Pancreas (tissue), 10 donors: ENCODE data around the gene PI4KB. TPM values are rescaled to one million over a fixed set of nuclear protein-coding genes. Genes with fewer than 3 reads are reported as not detected.

Experiments
- ATAC-seq, 4 donors: fragments of 200-7000 bp; cut with Tn5 transposase; one replicate each; pipeline versions ENCODE4 v1.8.0 to v1.9.1; 2020; ENCODE audit warnings: mild to moderate bottlenecking in 4 of 4, moderate library complexity in 4 of 4
- DNase-seq, 6 donors: peaks; one replicate each; pipeline ENCODE4 v3.0.0-alpha.2; 2020
- FAIRE-seq: peaks from 2 replicates; lab custom pipeline; 2012; peaks lifted over from hg19 to GRCh38; lab: Jason Lieb, UNC
- H3K27ac ChIP-seq, 4 donors: fragments of 200-600 bp; sonication (generic); 1 replicate in 3 of 4; 2 replicates in 1 of 4; pipeline versions ENCODE4 v1.5.0 to v1.8.0; 2020
- H3K27me3 ChIP-seq, 4 donors: fragments of 200-600 bp; one replicate each; pipeline ENCODE4 v1.8.0; 2021
- H3K36me3 ChIP-seq, 3 donors: fragments of 200-600 bp; sonication (generic) in 1 of 3; one replicate each; pipeline versions ENCODE4 v1.5.0 to v1.8.0; 2020 to 2021
- H3K4me1 ChIP-seq, 3 donors: fragments of 200-600 bp; one replicate each; pipeline ENCODE4 v1.8.0; 2021
- H3K4me3 ChIP-seq, 4 donors: fragments of 200-600 bp; sonication (generic) in 2 of 4; one replicate each; pipeline versions ENCODE4 v1.5.0 to v1.8.0; 2020 to 2021
- H3K9me3 ChIP-seq, 4 donors: fragments of 200-600 bp; one replicate each; pipeline ENCODE4 v1.8.0; 2021
- WGBS, 2 donors: extraction: QIAGEN DNeasy Blood & Tissue Kit; methylation state at CpG; one replicate each; pipeline ENCODE4 v1.1.7; 2013; 5-methylcytosine and 5-hydroxymethylcytosine counted together
- intact Hi-C, 3 donors: fragments of 100-400 bp; cut with DNase I; formaldehyde crosslinking; loops; one replicate each; pipeline versions ENCODE4 v1.11.1 to v1.14.2; 2022
- polyA plus RNA-seq, 2 donors: library from polyadenylated mRNA; stranded (reverse); fragments of 200-250 nt; gene quantifications; one replicate each; pipeline ENCODE4 v1.2.3, GENCODE V29; 2013
- total RNA-seq, 6 donors: library from RNA; stranded (reverse); fragmentation: NEBNext Ultra II Directional in 4 of 6; extraction: Animal tissue kit (Norgen Biotek cat#: 25700) in 4 of 6; gene quantifications; one replicate each; pipeline versions ENCODE4 v1.2.1 to v1.2.4, GENCODE V29; 2021 to 2023
- TF ChIP-seq, protein P1 (sequence below), 4 donors: fragments of 200-600 bp; sonication (generic) in 3 of 4; IDR thresholded peaks; one replicate each; pipeline versions ENCODE4 v1.5.0 to v1.8.0; 2021; ENCODE audit warnings: antibody characterized with exemption in 4 of 4
- donor health status: healthy with polysubstance abuse.
- donor health status: DM: no; HTN: no; CAD: no; lungs with moderate emphysema.
- donor health status: DM: no; HTN: no; CAD: no.
- donor health status: control.
- donor health status: control.
- donor health status: Bipolar disorder and iron deficiency.
- donor health status: DM: yes; HTN: yes; CAD: no.
- donor health status: DM: no; HTN: no; CAD: no.
- donor health status: DM: no; HTN: no; CAD: no.
- donor health status: DM: yes; HTN: yes; CAD: no.

The PI4KB gene
- total and polyA plus RNA-seq, 8 donors = 20.0 to 44.2 (median 27.7) TPM

DNA sequence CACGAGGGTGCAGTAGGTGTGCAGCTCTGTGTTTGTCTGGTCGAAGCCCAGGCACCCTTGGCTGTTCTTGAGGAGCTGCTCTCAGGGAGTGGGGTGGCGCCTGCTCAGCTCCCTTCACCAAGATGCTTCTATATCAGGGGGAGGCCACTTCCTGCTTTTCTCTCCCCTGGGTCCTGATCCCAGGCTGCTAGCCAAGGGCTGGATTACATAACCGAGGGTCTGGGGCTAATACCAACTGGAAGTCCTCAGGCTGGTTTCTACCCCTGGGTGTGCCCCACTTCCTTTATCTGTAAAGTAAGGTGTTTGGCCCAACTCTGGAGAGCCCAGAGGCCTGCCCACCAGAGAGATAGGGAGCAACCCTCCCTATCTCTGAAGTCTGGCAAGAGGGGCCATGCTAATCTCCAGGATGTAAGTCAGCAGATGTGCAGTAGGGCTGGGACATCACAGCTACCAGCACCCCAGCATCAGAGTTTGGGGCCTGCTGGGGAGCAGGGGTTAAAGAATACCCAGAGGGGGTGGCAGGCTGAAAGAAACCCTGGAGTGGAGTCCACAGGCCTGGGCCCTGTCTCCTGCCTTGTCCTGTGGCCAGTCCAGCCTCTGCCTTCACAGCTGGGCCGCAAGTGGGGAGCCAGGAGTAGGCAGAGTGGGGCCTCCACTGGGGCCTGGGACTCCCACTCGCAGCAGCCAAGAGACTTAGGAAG is 43.1 kb upstream of the PI4KB start:
- ATAC-seq (no peak), FAIRE-seq (no peak), DNase-seq (no peak)
- TF ChIP-seq, protein P1, sequence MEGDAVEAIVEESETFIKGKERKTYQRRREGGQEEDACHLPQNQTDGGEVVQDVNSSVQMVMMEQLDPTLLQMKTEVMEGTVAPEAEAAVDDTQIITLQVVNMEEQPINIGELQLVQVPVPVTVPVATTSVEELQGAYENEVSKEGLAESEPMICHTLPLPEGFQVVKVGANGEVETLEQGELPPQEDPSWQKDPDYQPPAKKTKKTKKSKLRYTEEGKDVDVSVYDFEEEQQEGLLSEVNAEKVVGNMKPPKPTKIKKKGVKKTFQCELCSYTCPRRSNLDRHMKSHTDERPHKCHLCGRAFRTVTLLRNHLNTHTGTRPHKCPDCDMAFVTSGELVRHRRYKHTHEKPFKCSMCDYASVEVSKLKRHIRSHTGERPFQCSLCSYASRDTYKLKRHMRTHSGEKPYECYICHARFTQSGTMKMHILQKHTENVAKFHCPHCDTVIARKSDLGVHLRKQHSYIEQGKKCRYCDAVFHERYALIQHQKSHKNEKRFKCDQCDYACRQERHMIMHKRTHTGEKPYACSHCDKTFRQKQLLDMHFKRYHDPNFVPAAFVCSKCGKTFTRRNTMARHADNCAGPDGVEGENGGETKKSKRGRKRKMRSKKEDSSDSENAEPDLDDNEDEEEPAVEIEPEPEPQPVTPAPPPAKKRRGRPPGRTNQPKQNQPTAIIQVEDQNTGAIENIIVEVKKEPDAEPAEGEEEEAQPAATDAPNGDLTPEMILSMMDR (IDR thresholded peaks at IDR 0.05) = no peak
- intact Hi-C loops = no loop called here
- Histone ChIP-seq H3K27me3 (no peaks in the 10 kb centered on the region), H3K9me3 (no peaks in the 10 kb centered on the region), H3K4me1 (peaks cover 13 to 21% (median 15%) of the 10 kb centered on the region in 3 donors), H3K4me3 (no peak overlapping the region), H3K36me3 (no peaks in the 10 kb centered on the region), H3K27ac (no peak overlapping the region)
- 75 to 76% methylated on average over 6 of the region's 6 CpGs for WGBS, 2 donors

GRCh38 chr1:151369621-151370048 is 42.4 kb upstream of the PI4KB start:
- DNase-seq = peak in 1 of 6 donors; percentile 60
- H3K4me1 ChIP-seq = peaks cover 13 to 21% (median 15%) of the 10 kb centered on the region in 3 donors
- TF ChIP-seq, protein P1 (IDR thresholded peaks at IDR 0.05) = no peak
- H3K27ac ChIP-seq = no peak overlapping the region
- H3K36me3 ChIP-seq = peaks cover 0 to 4% (median 0%) of the 10 kb centered on the region in 3 donors
- no peaks in the 10 kb centered on the region for H3K27me3 ChIP-seq
- ATAC-seq = no peak
- intact Hi-C loops = no loop called here
- WGBS, 2 donors = 89% methylated on average over 15 of the region's 15 CpGs
- no peak overlapping the region for H3K4me3 ChIP-seq
- FAIRE-seq = no peak
- H3K9me3 ChIP-seq = no peaks in the 10 kb centered on the region

GRCh38 chr1:151369302-151369610 is 42.0 kb upstream of the PI4KB start:
- Histone ChIP-seq H3K27ac (no peak overlapping the region), H3K4me3 (no peak overlapping the region), H3K9me3 (no peaks in the 10 kb centered on the region), H3K36me3 (peaks cover 0 to 8% (median 0%) of the 10 kb centered on the region in 3 donors), H3K4me1 (peaks cover 13 to 21% (median 15%) of the 10 kb centered on the region in 3 donors), H3K27me3 (no peaks in the 10 kb centered on the region)
- 92 to 95% methylated on average over 7 of the region's 7 CpGs for WGBS, 2 donors
- TF ChIP-seq, protein P1 (IDR thresholded peaks at IDR 0.05) = no peak
- intact Hi-C loops = no loop called here
- FAIRE-seq (no peak), ATAC-seq (no peak), DNase-seq (no peak)

DNA sequence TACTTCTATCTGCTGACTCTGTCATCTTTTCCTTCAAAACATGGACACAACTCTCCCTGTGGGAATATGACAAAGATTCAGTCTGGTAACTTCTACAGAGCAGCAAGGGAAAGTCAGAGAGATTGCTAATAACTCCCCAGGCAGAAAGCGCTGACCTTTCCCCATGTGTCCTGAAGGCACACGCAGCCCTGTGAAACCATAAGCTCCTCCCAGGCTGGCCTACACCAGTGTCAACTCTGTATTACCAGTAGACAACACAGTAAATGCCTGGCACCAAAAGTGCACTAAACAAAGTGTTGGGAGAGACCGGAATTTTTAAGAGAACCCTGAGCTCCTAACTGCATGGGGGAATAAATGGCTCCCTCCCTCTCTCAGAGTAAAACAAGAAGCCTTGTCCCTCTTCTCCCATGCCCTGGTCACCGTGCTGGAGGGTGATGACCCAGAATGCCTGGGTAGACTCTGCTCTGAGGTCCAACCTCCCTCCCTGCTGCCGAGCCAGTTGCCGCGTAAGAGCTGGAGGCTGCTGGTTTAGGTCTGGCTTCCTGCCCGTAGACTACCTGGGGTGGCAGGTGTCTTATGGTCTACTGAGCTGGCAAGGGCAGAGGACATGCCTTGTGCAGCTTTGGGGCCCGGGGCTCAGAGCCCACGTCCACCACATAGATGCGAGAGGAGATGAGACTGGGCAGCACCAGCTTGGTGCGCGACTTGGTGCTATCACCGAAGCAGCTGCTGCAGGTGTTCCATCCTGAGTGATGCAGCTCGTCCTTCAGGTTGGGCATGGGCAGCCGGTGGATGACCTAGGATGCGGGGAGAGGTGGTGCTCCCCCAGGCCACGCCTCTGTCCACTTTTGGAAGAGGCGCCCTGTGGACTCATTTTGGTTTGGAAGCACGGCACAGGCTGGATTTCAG is 41.4 kb upstream of the PI4KB start:
- H3K4me3 ChIP-seq = no peak overlapping the region
- FAIRE-seq = no peak
- peaks cover 13 to 21% (median 15%) of the 10 kb centered on the region in 3 donors for H3K4me1 ChIP-seq
- no peak for ATAC-seq
- no peak overlapping the region for H3K27ac ChIP-seq
- no peaks in the 10 kb centered on the region for H3K27me3 ChIP-seq
- peaks cover 0 to 9% (median 0%) of the 10 kb centered on the region in 3 donors for H3K36me3 ChIP-seq
- 91 to 95% methylated on average over 18 to 20 of the region's 20 CpGs for WGBS, 2 donors
- peak in 1 of 6 donors; percentile 56 for DNase-seq
- H3K9me3 ChIP-seq = no peaks in the 10 kb centered on the region
- TF ChIP-seq, protein P1 (IDR thresholded peaks at IDR 0.05) = no peak
- intact Hi-C loops = no loop called here
